Activated T-cell treated with anti-CD3 and anti-CD28 coated beads, Interleukin-2, amount 50 U/mL, for 1 hour (primary cell): ENCODE results near the gene MYO9B.
"Not testable (repeated sequence)": the region's sequence is repeated elsewhere in the genome, so short reads cannot be mapped to it uniquely, and the experiment has no call there.

Source experiments
- DNase-seq: peaks from one replicate; pipeline ENCODE4 v3.0.0-alpha.2; 2020

MYO9B gene

GRCh38 chr19:17094694-17095093, 19.1 kb downstream of the MYO9B start:
- DNase-seq = not testable (repeated sequence)

- no peak for DNase-seq
Observed at GRCh38 chr19:17095141-17095919, 19.8 kb downstream of the MYO9B start.

GRCh38 chr19:17097593-17098126, 22.1 kb downstream of the MYO9B start:
- no peak for DNase-seq

GRCh38 chr19:17098326-17098725, 22.7 kb downstream of the MYO9B start:
- DNase-seq = no peak

GRCh38 chr19:17101686-17102628, 26.4 kb downstream of the MYO9B start:
- DNase-seq = no peak

- no peak for DNase-seq
Observed at GRCh38 chr19:17103177-17103576, 27.6 kb downstream of the MYO9B start.

GRCh38 chr19:17104679-17105078, 29.1 kb downstream of the MYO9B start:
- no peak for DNase-seq

GRCh38 chr19:17105556-17105955, 30.0 kb downstream of the MYO9B start:
- no peak for DNase-seq

- not testable (repeated sequence) for DNase-seq
Observed at GRCh38 chr19:17106964-17107363, 31.4 kb downstream of the MYO9B start.

- DNase-seq = no peak
Observed at GRCh38 chr19:17107546-17108452, 32.2 kb downstream of the MYO9B start.

- DNase-seq = no peak
Observed at GRCh38 chr19:17108453-17108784, 32.8 kb downstream of the MYO9B start.

GRCh38 chr19:17109300-17109699, 33.7 kb downstream of the MYO9B start:
- DNase-seq = no peak

GRCh38 chr19:17109962-17110598, 34.5 kb downstream of the MYO9B start:
- no peak for DNase-seq

- no peak for DNase-seq
Observed at GRCh38 chr19:17110599-17110966, 35.0 kb downstream of the MYO9B start.

- DNase-seq = no peak
Observed at GRCh38 chr19:17111766-17112165, 36.2 kb downstream of the MYO9B start.

GRCh38 chr19:17112271-17112670, 36.7 kb downstream of the MYO9B start:
- DNase-seq = no peak

- DNase-seq = no peak
Observed at GRCh38 chr19:17112700-17113099, 37.1 kb downstream of the MYO9B start.

- DNase-seq = no peak
Observed at GRCh38 chr19:17113127-17113785, 37.7 kb downstream of the MYO9B start.

- DNase-seq = no peak
Observed at GRCh38 chr19:17114414-17114831, 38.8 kb downstream of the MYO9B start.

- no peak for DNase-seq
Observed at GRCh38 chr19:17116996-17117702, 41.6 kb downstream of the MYO9B start.

GRCh38 chr19:17118957-17119356, 43.4 kb downstream of the MYO9B start:
- no peak for DNase-seq
